Keratinocyte (primary cell): ENCODE results near the gene TWF2. TPM values are rescaled to one million over a fixed set of nuclear protein-coding genes. Genes with fewer than 3 reads are reported as not detected.

ENCODE experiments used
- DNase-seq: peaks from one replicate; pipeline ENCODE4 v3.0.0-alpha.2; 2011; ENCODE audit warnings: low read depth, missing footprints, low spot score
- FAIRE-seq: peaks from 2 replicates; lab custom pipeline; 2011; peaks lifted over from hg19 to GRCh38; lab: Jason Lieb, UNC
- H2AFZ ChIP-seq: 2 replicates; pipeline ENCODE4 v1.6.0; 2012; ENCODE audit warnings: low read length, control low read depth, inconsistent platforms; ENCODE audit not compliant: control insufficient read depth
- H3K27ac ChIP-seq: 2 replicates; pipeline ENCODE4 v1.5.1; 2011; ENCODE audit warnings: low read length; ENCODE audit not compliant: control insufficient read depth, insufficient read depth
- H3K27me3 ChIP-seq: 3 replicates; pipeline ENCODE4 v1.6.0; 2011; ENCODE audit warnings: low read length; ENCODE audit not compliant: control insufficient read depth, insufficient read depth; ENCODE audit errors: extremely low read depth
- H3K36me3 ChIP-seq, 2 experiments: 2 replicates in 1 of 2; 3 replicates in 1 of 2; pipeline ENCODE4 v1.5.1; 2011; ENCODE audit warnings: low read length in 2 of 2, mild to moderate bottlenecking in 1 of 2; ENCODE audit not compliant: control insufficient read depth in 2 of 2, insufficient read depth in 2 of 2; ENCODE audit errors: extremely low read depth in 1 of 2
- H3K4me1 ChIP-seq: 3 replicates; pipeline ENCODE4 v1.5.1; 2011; ENCODE audit warnings: low read length; ENCODE audit not compliant: control insufficient read depth, insufficient read depth; ENCODE audit errors: extremely low read depth
- H3K4me2 ChIP-seq: 3 replicates; pipeline ENCODE4 v1.6.0; 2011; ENCODE audit warnings: low read depth, low read length; ENCODE audit not compliant: control insufficient read depth, insufficient read depth; ENCODE audit errors: extremely low read depth
- H3K4me3 ChIP-seq, 3 experiments: fragments of 200-600 bp in 1 of 3; sonication (generic) in 1 of 3; 2 replicates in 2 of 3; 3 replicates in 1 of 3; pipeline ENCODE4 v1.5.1; 2011 to 2016; ENCODE audit warnings: low read length in 3 of 3, mild to moderate bottlenecking in 3 of 3, control low read depth in 2 of 3, inconsistent platforms in 1 of 3, low read depth in 1 of 3, mixed read lengths in 1 of 3, mixed run types in 1 of 3, moderate library complexity in 1 of 3; ENCODE audit not compliant: control insufficient read depth in 2 of 3, insufficient read depth in 2 of 3; ENCODE audit errors: extremely low read depth in 1 of 3
- H3K79me2 ChIP-seq: 2 replicates; pipeline ENCODE4 v1.6.0; 2012; ENCODE audit warnings: low read length; ENCODE audit not compliant: control insufficient read depth, insufficient read depth
- H3K9ac ChIP-seq: 3 replicates; pipeline ENCODE4 v1.6.0; 2011; ENCODE audit warnings: low read length; ENCODE audit not compliant: control insufficient read depth, insufficient read depth; ENCODE audit errors: extremely low read depth
- H3K9me1 ChIP-seq: 3 replicates; pipeline ENCODE4 v1.6.0; 2011; ENCODE audit warnings: low read length; ENCODE audit not compliant: control insufficient read depth, insufficient read depth; ENCODE audit errors: extremely low read depth
- H3K9me3 ChIP-seq: 2 replicates; pipeline ENCODE4 v1.5.1; 2012; ENCODE audit warnings: low read depth, low read length; ENCODE audit not compliant: control insufficient read depth
- H4K20me1 ChIP-seq: 3 replicates; pipeline ENCODE4 v1.6.0; 2011; ENCODE audit warnings: low read length; ENCODE audit not compliant: control insufficient read depth, insufficient read depth; ENCODE audit errors: extremely low read depth
- CTCF ChIP-seq, 3 experiments: IDR thresholded peaks in 1 of 3; conservative IDR thresholded peaks in 1 of 3; optimal IDR thresholded peaks in 1 of 3; 2 replicates in 2 of 3; 3 replicates in 1 of 3; pipeline versions ENCODE3 to v1.5.1; 2011; ENCODE audit warnings: low read length in 3 of 3, mild to moderate bottlenecking in 3 of 3, moderate library complexity in 2 of 3, control low read depth in 1 of 3, inconsistent platforms in 1 of 3; ENCODE audit not compliant: insufficient read depth in 2 of 3; ENCODE audit errors: extremely low read depth in 1 of 3
- EZH2 ChIP-seq: IDR thresholded peaks from one replicate; pipeline ENCODE4 v1.6.1; 2012; ENCODE audit warnings: inconsistent platforms, mild to moderate bottlenecking, low read length, moderate library complexity
- dilution Hi-C: fragments of 300-500 bp; cut with MboI; formaldehyde crosslinking; loops from one replicate; pipeline ENCODE4 v1.7.0; 2020; ENCODE audit warnings: low sequenced_read_pairs; ENCODE audit not compliant: extremely low pct_ligation_motif_present
- polyA plus RNA-seq, 5 experiments: library from polyadenylated mRNA; depleted of rRNA in 3 of 5; stranded (reverse) in 3 of 5; stranded (forward) in 1 of 5; unstranded in 1 of 5; fragments of >200 nt; gene quantifications; 1 replicate in 1 of 5; 2 replicates in 3 of 5; 3 replicates in 1 of 5; pipeline versions ENCODE4 v1.2.1 to v1.2.3, GENCODE V29; 2011 to 2012; ENCODE audit warnings: missing spikeins in 2 of 5, low read depth in 1 of 5, low replicate concordance in 1 of 5

The TWF2 gene
- polyA plus RNA-seq, 1 donor (not counting 4 experiments of a cell fraction or from before 2014, with no cell fraction given), result 70.4 TPM

- H3K79me2 ChIP-seq, result no peaks in the 10 kb centered on the region
These were observed 52.2 kb downstream of the TWF2 start for GRCh38 chr3:52186729-52187128.

DNA sequence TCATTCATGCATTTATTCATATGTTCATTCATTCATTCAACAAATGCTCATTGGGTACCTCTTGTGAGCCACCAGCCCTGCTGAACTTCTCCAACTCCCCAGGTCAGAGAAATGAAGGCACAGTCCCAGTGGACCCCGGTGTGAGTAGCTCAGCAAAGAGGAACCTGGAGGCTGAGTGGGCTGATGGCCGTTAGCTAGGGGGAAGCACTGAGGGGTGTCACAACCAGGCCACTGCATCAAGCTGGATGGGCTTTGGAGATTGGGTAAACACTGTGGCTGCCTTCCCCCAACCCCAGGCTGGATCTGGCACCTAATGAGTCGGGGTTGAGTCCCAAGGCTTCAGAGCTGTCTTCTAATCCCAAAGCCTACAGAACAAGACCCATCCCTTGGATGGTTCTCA is 53.1 kb downstream of the TWF2 start:
- no peaks in the 10 kb centered on the region for H3K27me3 ChIP-seq
- peaks cover 3% of the 10 kb centered on the region for H3K4me1 ChIP-seq
- H2AFZ ChIP-seq, result no peak overlapping the region
- H3K4me3 ChIP-seq, result no peak overlapping the region
- no peaks in the 10 kb centered on the region for H3K9me3 ChIP-seq
- H3K36me3 ChIP-seq, result no peaks in the 10 kb centered on the region
- FAIRE-seq (no peak), DNase-seq (no peak)
- H4K20me1 ChIP-seq, result no peaks in the 10 kb centered on the region
- dilution Hi-C loops, result no loop called here
- no peaks in the 10 kb centered on the region for H3K9me1 ChIP-seq
- no peak overlapping the region for H3K27ac ChIP-seq
- no peaks in the 10 kb centered on the region for H3K79me2 ChIP-seq
- TF ChIP-seq EZH2, result no peak
- no peak for TF ChIP-seq CTCF (optimal IDR thresholded peaks at IDR 0.05 in 1 of 3, IDR thresholded peaks at IDR 0.05 in 1 of 3, conservative IDR thresholded peaks at IDR 0.05 in 1 of 3; ENCODE audit: extremely low read depth in 1 of 3, insufficient read depth in 2 of 3, low read length in 3 of 3)
- no peak overlapping the region for H3K4me2 ChIP-seq
- no peak overlapping the region for H3K9ac ChIP-seq

More at GRCh38 chr3:52186729-52187128, 52.2 kb downstream of the TWF2 start:
- H3K27me3 ChIP-seq, result no peaks in the 10 kb centered on the region
- no peak overlapping the region for H2AFZ ChIP-seq
- FAIRE-seq, result no peak
- peaks cover 2% of the 10 kb centered on the region for H3K4me1 ChIP-seq
- no peak overlapping the region for H3K9ac ChIP-seq
- H3K36me3 ChIP-seq, result no peaks in the 10 kb centered on the region
- dilution Hi-C loops, result no loop called here
- H3K4me2 ChIP-seq, result no peak overlapping the region
- TF ChIP-seq EZH2, result no peak
- no peak for TF ChIP-seq CTCF (optimal IDR thresholded peaks at IDR 0.05 in 1 of 3, IDR thresholded peaks at IDR 0.05 in 1 of 3, conservative IDR thresholded peaks at IDR 0.05 in 1 of 3; ENCODE audit: extremely low read depth in 1 of 3, insufficient read depth in 2 of 3, low read length in 3 of 3)
- H3K27ac ChIP-seq, result no peak overlapping the region
- H3K9me3 ChIP-seq, result no peaks in the 10 kb centered on the region
- H3K4me3 ChIP-seq, result no peak overlapping the region
- DNase-seq, result no peak
- no peaks in the 10 kb centered on the region for H3K9me1 ChIP-seq
- H4K20me1 ChIP-seq, result no peaks in the 10 kb centered on the region
